Caki2 (cell line): ENCODE data around the gene ELK1. TPM values are rescaled to one million over a fixed set of nuclear protein-coding genes. Genes with fewer than 3 reads are reported as not detected.
A peak's percentile ranks its signal among the peaks of the same experiment; 100 is the strongest.

ENCODE experiments used
- DNase-seq: peaks from one replicate; pipeline ENCODE4 v3.0.0-alpha.2; 2015; ENCODE audit warnings: low read depth
- in situ Hi-C: cut with HindIII; loops from 2 replicates; pipeline ENCODE4 v1.10.0; 2016; ENCODE audit warnings: low sequenced_read_pairs, low pct_unique_long_range_greater_than_20kb, mixed read lengths
- total RNA-seq: library from RNA; depleted of rRNA; stranded (reverse); fragments of >200 nt; shearing (Covaris generic); gene quantifications from 2 replicates; pipeline ENCODE4 v1.2.3, GENCODE V29; 2014; ENCODE audit warnings: low replicate concordance; rRNA removed

The ELK1 gene
- total RNA-seq, 1 experiment from 2014 or later, result 28.9 TPM

DNA sequence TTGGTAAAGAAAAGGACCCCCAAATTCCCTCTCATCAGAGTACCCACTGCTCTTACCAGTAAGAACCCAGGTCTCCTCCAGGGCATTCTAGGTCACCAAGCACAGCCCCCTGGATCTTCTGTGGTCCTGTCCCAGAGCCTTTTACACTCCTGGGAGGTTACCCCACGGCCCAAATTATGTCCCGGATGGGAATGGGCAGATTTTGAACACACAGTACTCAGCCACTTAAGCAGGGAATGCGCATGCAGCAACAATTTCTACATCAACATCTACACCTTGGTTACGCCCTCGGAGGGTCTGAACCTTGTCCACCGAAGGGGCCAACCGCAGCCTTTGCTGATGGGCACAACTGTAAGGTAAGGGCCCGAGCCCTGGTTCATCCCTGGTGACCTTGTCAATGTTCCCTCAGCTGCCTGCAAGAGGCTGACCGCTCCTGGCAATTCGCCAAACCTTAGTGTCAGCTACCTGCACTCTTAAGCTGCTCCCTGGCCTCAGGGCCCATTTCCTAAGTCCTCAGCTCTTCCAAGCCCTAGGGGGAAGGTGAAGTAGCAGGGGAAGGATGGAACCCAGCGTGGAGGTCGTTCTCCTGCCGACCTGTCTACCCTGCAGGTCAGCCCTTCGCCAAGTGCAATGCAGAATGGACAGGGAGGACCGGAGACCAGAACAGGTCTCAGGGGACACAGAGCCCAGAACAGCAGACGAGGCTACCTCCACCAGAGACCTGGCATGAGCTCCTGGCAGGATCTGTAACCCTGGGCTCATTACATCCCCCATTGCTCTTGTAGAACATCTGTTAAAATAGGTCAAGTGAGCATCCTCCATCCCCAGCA is 62.2 kb downstream of the ELK1 start:
- in situ Hi-C loops, result no loop called here
- no peak for DNase-seq

DNA sequence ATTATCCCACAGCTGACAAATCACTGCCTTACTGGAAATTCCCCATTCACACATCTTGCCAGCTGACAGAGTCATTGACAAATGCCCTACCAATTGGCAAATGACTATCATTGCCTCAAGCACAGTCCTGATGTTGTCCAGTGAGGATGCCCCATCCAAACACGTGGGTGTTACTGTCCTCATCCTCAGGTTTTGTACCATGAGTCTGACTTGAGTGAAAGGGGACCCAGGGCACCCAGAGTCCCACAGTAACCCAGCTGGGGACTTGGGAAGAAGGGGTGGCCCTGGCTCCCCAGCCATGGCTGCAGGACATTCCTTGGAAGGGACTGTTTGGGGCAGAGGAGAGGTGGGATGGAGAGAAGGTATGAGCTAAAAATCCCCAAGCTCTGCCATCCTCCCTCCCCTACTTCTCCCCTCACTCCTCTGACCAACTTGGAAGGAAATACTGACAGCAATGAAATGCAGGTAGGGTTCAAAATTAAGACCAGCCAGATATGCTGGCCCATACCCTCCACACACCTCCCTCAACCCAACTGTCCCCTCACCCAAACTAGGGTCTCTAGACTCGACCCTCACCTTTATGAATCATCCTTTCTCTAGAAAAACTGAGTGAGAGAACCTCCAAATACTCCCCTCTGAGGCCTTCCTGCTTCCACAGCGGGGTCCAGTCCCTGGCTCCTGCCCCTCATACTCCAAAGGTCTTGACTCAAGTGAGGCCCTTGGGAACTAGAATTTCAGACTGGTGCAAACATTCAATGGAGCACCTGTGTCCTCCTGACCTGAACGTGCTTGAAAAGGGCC is 63.1 kb downstream of the ELK1 start:
- DNase-seq, result peak; percentile 6
- in situ Hi-C loops, result no loop called here

DNA sequence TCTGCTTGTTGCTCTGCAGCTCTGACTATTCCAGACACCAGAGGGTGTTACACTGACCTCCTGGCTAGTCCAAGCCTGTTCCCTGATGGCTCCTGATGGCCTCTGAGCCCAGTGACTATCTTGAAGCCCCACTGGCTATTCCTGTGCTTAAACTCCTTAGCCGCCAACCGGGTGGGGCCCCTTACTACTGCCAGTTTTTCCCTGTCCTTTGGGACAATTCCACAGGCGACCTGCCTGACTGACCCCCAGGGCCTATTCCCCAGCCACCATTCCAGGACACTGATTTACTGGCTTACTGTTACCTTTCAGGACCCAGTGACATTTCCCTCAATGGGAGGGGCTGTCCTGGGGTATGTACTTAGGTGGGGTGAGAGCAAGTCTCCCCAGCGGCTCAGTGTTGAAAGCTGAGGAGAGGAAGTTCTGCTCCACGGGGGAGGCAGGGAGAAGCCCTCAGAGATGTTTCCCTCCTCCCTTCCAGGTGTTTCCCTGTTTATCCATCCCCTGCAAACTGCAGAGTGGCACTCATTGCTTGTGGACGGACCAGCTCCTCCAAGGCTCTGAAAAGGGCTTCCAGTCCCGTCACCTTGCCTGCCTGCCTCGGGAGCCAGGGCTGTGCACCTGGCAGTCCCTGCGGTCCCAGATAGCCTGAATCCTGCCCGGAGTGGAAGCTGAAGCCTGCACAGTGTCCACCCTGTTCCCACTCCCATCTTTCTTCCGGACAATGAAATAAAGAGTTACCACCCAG is 64.1 kb downstream of the ELK1 start:
- in situ Hi-C loops, result no loop called here
- no peak for DNase-seq

Other genes starting within 250 kb of the ELK1 start
- gene ZNF41, start 167.3 kb downstream of the ELK1 start, total RNA-seq, result 4.0 and 7.9 TPM in 2 replicates
- gene ARAF, start 89.4 kb downstream of the ELK1 start, total RNA-seq, result 16.4 and 19.2 TPM in 2 replicates
- 62.4 and 101 TPM in 2 replicates for gene TIMP1, start 68.1 kb downstream of the ELK1 start, total RNA-seq
- gene SYN1, start 30.7 kb downstream of the ELK1 start, total RNA-seq, result not detected in 2 replicates
- gene CFP, start 20.6 kb downstream of the ELK1 start, total RNA-seq, result not detected in 2 replicates
- gene UXT, start 8.6 kb upstream of the ELK1 start, total RNA-seq, result 97.3 and 210 TPM in 2 replicates
- gene ZNF81, start 186.3 kb upstream of the ELK1 start, total RNA-seq, result 0.49 and 9.5 TPM in 2 replicates